HCT116 (cell line): ENCODE measurements around the gene CENATAC. TPM values are rescaled to one million over a fixed set of nuclear protein-coding genes. Genes with fewer than 3 reads are reported as not detected.
"Not testable (repeated sequence)": the region's sequence is repeated elsewhere in the genome, so short reads cannot be mapped to it uniquely, and the experiment has no call there.

Experiments used
- ATAC-seq: fragments of 200-7000 bp; cut with Tn5 transposase; 2 replicates; pipeline ENCODE4 v1.9.1; 2020; ENCODE audit warnings: mild to moderate bottlenecking, moderate library complexity
- BruUV-seq: library from RNA; stranded (reverse); fragments of 400-500 nt; replicated peaks from 2 replicates; lab custom pipeline; 2021; lab: Mats Ljungman, UMichigan
- CTCF ChIA-PET: fragments of 300-600 bp; sonication (Branson Sonifier 250); formaldehyde crosslinking; loops from one replicate; lab custom pipeline; 2021; ENCODE audit warnings: antibody characterized with exemption; lab: Charles Lee
- POLR2A ChIA-PET: fragments of 300-600, 350-600 bp; sonication (Branson Sonifier 250); formaldehyde crosslinking; loops from one replicate; lab custom pipeline; 2021; ENCODE audit warnings: antibody characterized with exemption; lab: Charles Lee
- RAD21 ChIA-PET, 2 experiments: fragments of 300-600 bp; sonication (Branson Sonifier 250); formaldehyde crosslinking; loops; one replicate each; lab custom pipeline; 2023; ENCODE audit warnings: low total read pairs in 2 of 2; ENCODE audit not compliant: uncharacterized antibody in 2 of 2, unreplicated experiment in 2 of 2, low non-redundant PET in 1 of 2; lab: Charles Lee
- DNase-seq: peaks from one replicate; pipeline ENCODE4 v3.0.0-alpha.2; 2010; ENCODE audit warnings: low read depth, low spot score
- H2AFZ ChIP-seq: fragments of 200-600 bp; shearing (Covaris generic), sonication (generic); 2 replicates; pipeline ENCODE4 v1.6.1; 2017; ENCODE audit warnings: low read depth, mixed run types, mixed read lengths, antibody characterized with exemption, low read length; ENCODE audit not compliant: poor library complexity, severe bottlenecking
- H3K27ac ChIP-seq: 2 replicates; pipeline ENCODE4 v1.5.1; 2012; ENCODE audit warnings: low read depth, low read length
- H3K27me3 ChIP-seq: fragments of 200-600 bp; sonication (generic); 2 replicates; pipeline ENCODE4 v1.6.1; 2016; ENCODE audit warnings: mixed run types, low read length, mixed read lengths; ENCODE audit not compliant: insufficient read depth
- H3K36me3 ChIP-seq, 2 experiments: fragments of 200-500 bp in 1 of 2; fragments of 200-600 bp in 1 of 2; sonication (Bioruptor generic) in 1 of 2; sonication (generic) in 1 of 2; 2 replicates each; pipeline versions ENCODE4 v1.5.1 to v1.6.1; 2014 to 2016; ENCODE audit warnings: low read length in 2 of 2, inconsistent platforms in 1 of 2, mixed read lengths in 1 of 2, mixed run types in 1 of 2; ENCODE audit not compliant: insufficient read depth in 2 of 2, control insufficient read depth in 1 of 2
- H3K4me1 ChIP-seq, 2 experiments: fragments of 200-600 bp in 1 of 2; sonication (generic) in 1 of 2; 2 replicates each; pipeline versions ENCODE4 v1.5.1 to v1.6.1; 2012 to 2017; ENCODE audit warnings: low read length in 2 of 2, inconsistent platforms in 1 of 2, mild to moderate bottlenecking in 1 of 2, mixed read lengths in 1 of 2, mixed run types in 1 of 2, moderate library complexity in 1 of 2; ENCODE audit not compliant: insufficient read depth in 2 of 2, control insufficient read depth in 1 of 2
- H3K4me2 ChIP-seq: fragments of 200-600 bp; sonication (generic); 2 replicates; pipeline ENCODE4 v1.6.1; 2017; ENCODE audit warnings: mixed run types, low read length, mixed read lengths
- H3K4me3 ChIP-seq, 2 experiments: fragments of 200-600 bp in 1 of 2; sonication (generic) in 1 of 2; replicated peaks in 1 of 2; 2 replicates each; pipeline ENCODE4 v1.5.1; 2011 to 2016; ENCODE audit warnings: low read length in 2 of 2, control low read depth in 1 of 2, low read depth in 1 of 2, mild to moderate bottlenecking in 1 of 2, mixed read lengths in 1 of 2, mixed run types in 1 of 2
- H3K79me2 ChIP-seq: fragments of 200-600 bp; sonication (generic); 2 replicates; pipeline ENCODE4 v1.6.1; 2017; ENCODE audit warnings: mild to moderate bottlenecking, mixed run types, low read length, moderate library complexity, mixed read lengths; ENCODE audit not compliant: insufficient read depth
- H3K9ac ChIP-seq: fragments of 200-600 bp; sonication (generic); 2 replicates; pipeline ENCODE4 v1.6.1; 2016; ENCODE audit warnings: low read length, mixed read lengths
- H3K9me2 ChIP-seq: fragments of 200-600 bp; sonication (generic), shearing (Covaris generic); 2 replicates; pipeline ENCODE4 v1.6.1; 2017; ENCODE audit warnings: mixed run types, mild to moderate bottlenecking, moderate library complexity; ENCODE audit not compliant: insufficient read depth
- H3K9me3 ChIP-seq, 2 experiments: fragments of 200-500 bp in 1 of 2; fragments of 200-600 bp in 1 of 2; sonication (Bioruptor generic) in 1 of 2; sonication (generic) in 1 of 2; 2 replicates each; pipeline ENCODE4 v1.6.1; 2014 to 2017; ENCODE audit warnings: low read length in 2 of 2, mixed read lengths in 2 of 2, inconsistent platforms in 1 of 2, low read depth in 1 of 2, mild to moderate bottlenecking in 1 of 2, mixed run types in 1 of 2, moderate library complexity in 1 of 2; ENCODE audit not compliant: control insufficient read depth in 1 of 2, insufficient read depth in 1 of 2
- H4K20me1 ChIP-seq: fragments of 200-600 bp; sonication (generic), shearing (Covaris generic); 2 replicates; pipeline ENCODE4 v1.6.1; 2017; ENCODE audit warnings: mixed run types, mild to moderate bottlenecking, moderate library complexity; ENCODE audit not compliant: insufficient read depth
- FOSL1 ChIP-seq: IDR thresholded peaks from 2 replicates; pipeline ENCODE4 v1.6.1; 2012; ENCODE audit warnings: low read depth
- JUND ChIP-seq: IDR thresholded peaks from 2 replicates; pipeline ENCODE4 v1.6.1; 2012
- SIN3A ChIP-seq: IDR thresholded peaks from 2 replicates; pipeline ENCODE4 v1.6.1; 2012; ENCODE audit warnings: low read depth
- SRF ChIP-seq: IDR thresholded peaks from 2 replicates; pipeline ENCODE4 v1.6.1; 2012; ENCODE audit warnings: low read depth
- TCF7L2 ChIP-seq: IDR thresholded peaks from 2 replicates; pipeline ENCODE4 v1.7.0; 2011; ENCODE audit warnings: borderline replicate concordance, inconsistent platforms; ENCODE audit not compliant: insufficient read depth, insufficient read length; ENCODE audit errors: extremely low read depth
- intact Hi-C: fragments of 100-400 bp; cut with micrococcal nuclease; formaldehyde crosslinking; loops from 2 replicates; pipeline ENCODE4 v1.10.0; 2022
- total RNA-seq: library from RNA; stranded (reverse); gene quantifications from one replicate; pipeline ENCODE4 v1.2.1, GENCODE V29; 2021; ENCODE audit not compliant: unreplicated experiment

CENATAC gene
- total RNA-seq, 1 experiment from 2014 or later: 28.9 TPM

DNA sequence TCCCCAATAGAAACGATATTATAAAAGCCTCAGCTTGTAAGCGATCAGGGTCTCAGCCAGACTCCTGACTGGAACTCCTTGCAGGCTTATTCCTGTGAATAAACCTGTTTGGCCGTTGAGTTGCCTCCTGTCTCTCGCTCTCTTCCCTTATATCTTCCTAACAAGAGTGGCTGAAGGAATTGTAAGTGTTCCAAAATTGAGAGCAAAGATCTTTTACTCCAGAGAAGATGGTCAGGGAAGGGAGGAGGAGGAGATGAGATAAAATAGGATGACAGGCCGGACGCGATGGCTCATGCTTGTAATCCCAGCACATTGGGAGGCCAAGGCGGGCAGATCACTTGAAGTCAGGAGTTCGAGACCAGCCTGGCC is 34.0 kb downstream of the CENATAC start:
- RAD21 ChIA-PET: no interaction called here
- no peak overlapping the region for H3K4me2 ChIP-seq
- no peak overlapping the region for H3K9ac ChIP-seq
- ATAC-seq: no peak
- peaks cover 5 to 38% of the 10 kb centered on the region in 2 experiments; a peak in 3 of 4 replicates for H3K4me1 ChIP-seq
- TF ChIP-seq TCF7L2 (no peak), JUND (no peak), SIN3A (no peak), FOSL1 (no peak), SRF (no peak)
- intact Hi-C loops: no loop called here
- no peak overlapping the region for H2AFZ ChIP-seq
- H3K9me3 ChIP-seq: no peaks in the 10 kb centered on the region
- no peak for DNase-seq
- H4K20me1 ChIP-seq: no peaks in the 10 kb centered on the region
- POLR2A ChIA-PET: no interaction called here
- CTCF ChIA-PET: interaction anchor here (0.7 to 1.2 kb wide), 7 partner anchors 9 to 340 kb away, joined by 3 to 5 read pairs (median 3); partner anchors contain the start of gene VPS11
- no peaks in the 10 kb centered on the region for H3K27me3 ChIP-seq
- peaks cover 2 to 13% of the 10 kb centered on the region in 2 experiments; a peak in 1 of 4 replicates for H3K36me3 ChIP-seq
- H3K9me2 ChIP-seq: no peaks in the 10 kb centered on the region
- peaks cover 23% of the 10 kb centered on the region for H3K79me2 ChIP-seq
- no peak overlapping the region for H3K4me3 ChIP-seq
- no TSS peak for BruUV-seq
- no peak overlapping the region for H3K27ac ChIP-seq

DNA sequence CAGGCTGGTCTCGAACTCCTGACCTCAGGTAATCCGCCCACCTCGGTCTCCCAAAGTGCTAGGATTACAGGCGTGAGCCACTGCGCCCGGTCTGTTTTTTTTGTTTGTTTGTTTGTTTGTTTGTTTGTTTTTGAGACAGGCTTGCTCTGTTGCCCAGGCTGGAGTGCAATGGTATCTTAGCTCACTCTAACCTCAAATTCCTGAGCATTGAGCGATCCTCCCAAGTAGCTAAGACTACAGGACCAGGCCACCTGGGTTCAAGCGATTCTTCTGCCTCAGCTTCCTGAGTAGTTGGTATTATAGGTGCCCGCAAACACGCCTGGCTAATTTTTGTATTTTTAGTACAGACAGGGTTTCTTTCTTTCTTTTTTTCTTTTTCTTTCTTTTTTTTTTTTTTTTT is 35.5 kb downstream of the CENATAC start:
- CTCF ChIA-PET: interaction anchor here (0.6 to 0.7 kb wide), 4 partner anchors 10 to 197 kb away, joined by 3 to 5 read pairs (median 4); no protein-coding TSS in a partner anchor
- H3K9me2 ChIP-seq, H3K36me3 ChIP-seq, H3K27ac ChIP-seq, H2AFZ ChIP-seq, H3K27me3 ChIP-seq, H3K4me3 ChIP-seq, intact Hi-C loops, RAD21 ChIA-PET, H3K9ac ChIP-seq, H4K20me1 ChIP-seq, H3K9me3 ChIP-seq, ATAC-seq, DNase-seq, BruUV-seq: not testable (repeated sequence)
- Histone ChIP-seq H3K79me2 (peaks cover 22% of the 10 kb centered on the region), H3K4me1 (peaks cover 5 to 38% of the 10 kb centered on the region in 2 experiments; a peak in 3 of 4 replicates), H3K4me2 (peak overlapping the region; percentile 18)
- POLR2A ChIA-PET: interaction anchor here (0.6 to 1.6 kb wide), 5 partner anchors 9 to 409 kb away, joined by 3 to 5 read pairs (median 3); partner anchors contain the start of genes HINFP, RPS25 and TRAPPC4
